Kidney epithelial cell (primary cell): ENCODE data around the gene ADGRG1. TPM values are rescaled to one million over a fixed set of nuclear protein-coding genes. Genes with fewer than 3 reads are reported as not detected.
A peak's percentile ranks its signal among the peaks of the same experiment; 100 is the strongest.

Experiments
- DNase-seq: peaks from one replicate; pipeline ENCODE4 v3.0.0-alpha.2; 2010; ENCODE audit warnings: low read depth
- H3K27me3 ChIP-seq: 2 replicates; pipeline ENCODE4 v1.6.0; 2011; ENCODE audit warnings: low read length; ENCODE audit not compliant: control insufficient read depth, insufficient read depth
- H3K36me3 ChIP-seq: 2 replicates; pipeline ENCODE4 v1.5.1; 2011; ENCODE audit warnings: low read length; ENCODE audit not compliant: control insufficient read depth, insufficient read depth
- H3K4me3 ChIP-seq: 2 replicates; pipeline ENCODE4 v1.5.1; 2011; ENCODE audit warnings: low read depth, mild to moderate bottlenecking, control low read depth, low read length
- CTCF ChIP-seq: IDR thresholded peaks from 2 replicates; pipeline ENCODE4 v1.5.1; 2011; ENCODE audit warnings: mild to moderate bottlenecking, moderate library complexity, low read length, control low read depth, inconsistent platforms; ENCODE audit not compliant: insufficient read depth, poor library complexity, severe bottlenecking
- total RNA-seq: library from RNA; depleted of rRNA; stranded (reverse); fragments of >200 nt; gene quantifications from 2 replicates; pipeline ENCODE4 v1.2.3, GENCODE V29; 2015

The ADGRG1 gene
- total RNA-seq, 1 donor from 2014 or later, result 150 TPM

DNA sequence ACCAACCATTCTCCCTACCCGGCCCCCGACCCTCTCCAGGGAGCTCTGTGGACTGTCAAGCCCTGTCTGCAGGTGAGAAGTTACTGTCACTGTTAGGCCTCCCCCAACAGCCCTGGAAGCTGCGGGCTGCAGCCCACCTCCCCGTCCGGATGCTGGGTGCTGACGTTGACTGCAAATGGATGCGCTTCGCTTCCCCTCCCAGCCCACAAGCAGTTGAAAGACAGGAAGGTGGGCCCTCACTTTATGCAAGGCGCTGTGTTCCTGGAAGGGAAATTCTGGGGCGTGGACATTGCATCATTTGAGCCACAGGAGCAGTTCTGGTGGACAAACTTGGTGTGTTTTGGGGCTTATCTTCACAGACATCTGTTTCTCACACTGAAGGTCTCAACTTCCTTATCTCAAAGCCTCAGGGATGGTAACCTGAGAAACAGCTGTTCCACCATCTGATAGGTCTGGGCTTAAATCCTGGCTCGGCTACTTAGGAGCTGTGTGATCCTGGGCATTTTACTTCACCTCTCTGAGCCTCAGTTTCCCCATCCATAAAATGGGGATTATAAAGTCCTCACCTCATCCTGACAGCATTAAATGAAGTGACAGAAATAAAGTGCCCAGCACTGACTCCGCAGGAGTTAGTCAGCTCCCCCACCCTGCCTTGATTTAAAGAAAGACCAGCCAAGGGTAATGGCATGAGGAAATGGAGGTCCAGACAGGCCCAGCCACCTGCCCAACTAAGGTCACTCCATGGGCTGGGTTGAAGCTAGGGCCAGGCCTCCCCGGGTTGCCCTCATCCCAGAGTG lies 61.5 kb downstream of the ADGRG1 start:
- peak; percentile 19 for DNase-seq
- TF ChIP-seq CTCF, result no peak
- peaks cover 11% of the 10 kb centered on the region for H3K27me3 ChIP-seq
- H3K4me3 ChIP-seq, result no peak overlapping the region
- H3K36me3 ChIP-seq, result no peaks in the 10 kb centered on the region

DNA sequence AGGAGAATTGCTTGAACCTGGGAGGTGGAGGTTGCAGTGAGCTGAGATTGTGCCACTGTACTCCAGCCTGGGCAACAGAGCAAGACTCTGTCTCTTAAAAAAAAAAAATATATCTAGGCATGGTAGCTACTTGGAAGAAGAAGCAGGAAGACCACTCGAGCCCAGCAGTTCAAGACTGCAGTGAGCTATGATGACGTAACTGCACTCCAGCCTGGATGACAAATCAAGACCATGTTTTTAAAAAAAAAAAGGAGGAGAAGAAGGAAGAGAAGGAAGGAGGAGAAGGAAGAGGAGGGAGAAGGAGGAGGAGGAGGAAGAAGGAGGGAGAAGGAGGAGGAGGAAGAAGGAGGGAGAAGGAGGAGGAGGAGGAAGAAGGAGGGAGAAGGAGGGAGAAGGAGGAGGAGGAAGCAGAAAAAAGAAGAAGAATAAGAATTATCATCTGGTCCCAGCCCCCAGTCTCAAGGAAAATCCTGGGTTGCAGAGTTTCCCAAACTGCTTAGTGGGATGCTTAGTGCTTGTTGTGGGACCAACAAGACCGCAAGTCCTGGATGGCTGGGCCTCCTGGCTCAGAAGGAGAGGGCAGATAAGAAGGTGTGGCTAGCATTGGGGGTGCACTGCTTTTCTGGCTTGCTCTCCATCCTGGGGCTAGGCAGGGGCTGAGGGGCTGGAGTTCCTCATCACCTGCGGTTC lies 62.5 kb downstream of the ADGRG1 start:
- Histone ChIP-seq H3K36me3 (no peaks in the 10 kb centered on the region), H3K27me3 (peaks cover 11% of the 10 kb centered on the region), H3K4me3 (no peak overlapping the region)
- DNase-seq, result no peak
- TF ChIP-seq CTCF, result no peak

- H3K36me3 ChIP-seq, result no peaks in the 10 kb centered on the region
- no peak for DNase-seq
- TF ChIP-seq CTCF, result no peak
- peaks cover 11% of the 10 kb centered on the region for H3K27me3 ChIP-seq
- H3K4me3 ChIP-seq, result no peak overlapping the region
Observed at GRCh38 chr16:57692636-57693035, 64.2 kb downstream of the ADGRG1 start.

DNA sequence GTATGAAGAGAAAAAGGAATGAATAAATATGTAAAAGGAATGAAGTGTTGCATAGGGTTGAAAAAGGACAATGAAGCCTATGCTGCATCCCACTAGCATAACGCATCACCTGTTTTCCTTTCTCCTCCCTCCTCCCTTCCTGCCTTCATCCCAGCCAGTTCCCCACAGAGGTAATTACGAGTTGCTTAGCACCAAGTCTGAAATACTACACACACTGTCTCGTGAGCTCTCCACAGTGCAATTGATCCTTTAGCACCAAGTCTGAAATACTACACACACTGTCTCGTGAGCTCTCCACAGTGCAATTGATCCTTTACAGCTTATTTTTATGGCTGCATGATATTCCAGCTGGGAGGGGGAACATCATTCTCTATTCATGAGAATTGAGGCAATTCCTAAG lies 65.1 kb downstream of the ADGRG1 start:
- DNase-seq, result no peak
- H3K27me3 ChIP-seq, result peaks cover 7% of the 10 kb centered on the region
- H3K36me3 ChIP-seq, result no peaks in the 10 kb centered on the region
- no peak for TF ChIP-seq CTCF
- no peak overlapping the region for H3K4me3 ChIP-seq

DNA sequence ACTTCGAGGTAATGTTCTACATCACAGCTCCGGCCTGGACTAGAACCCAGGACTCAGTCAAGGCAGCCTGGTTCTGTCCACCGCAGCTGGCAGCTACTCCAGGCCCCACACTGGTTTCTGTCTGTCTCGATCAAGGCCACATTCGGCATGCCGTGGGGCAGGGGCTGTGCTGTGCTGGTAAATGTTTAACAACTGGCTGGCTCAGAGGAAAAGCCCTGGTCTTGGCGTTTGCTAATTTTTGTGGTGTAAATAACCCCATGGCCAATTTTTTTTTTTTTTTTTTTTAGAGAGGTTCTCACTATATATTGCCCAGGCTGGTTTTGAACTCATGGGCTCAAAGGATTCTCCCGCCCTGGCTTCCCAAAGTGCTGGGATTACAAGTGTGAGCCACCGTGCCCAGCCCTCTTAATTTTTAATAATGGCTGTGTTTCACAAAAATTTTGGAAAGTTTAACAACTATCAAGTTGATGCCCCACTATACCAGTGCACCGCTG lies 65.8 kb downstream of the ADGRG1 start:
- Histone ChIP-seq H3K4me3 (no peak overlapping the region), H3K36me3 (no peaks in the 10 kb centered on the region), H3K27me3 (peaks cover 4% of the 10 kb centered on the region)
- TF ChIP-seq CTCF, result no peak
- no peak for DNase-seq
